ENCODE data around the gene RPS19.

Gene RPS19

DNA sequence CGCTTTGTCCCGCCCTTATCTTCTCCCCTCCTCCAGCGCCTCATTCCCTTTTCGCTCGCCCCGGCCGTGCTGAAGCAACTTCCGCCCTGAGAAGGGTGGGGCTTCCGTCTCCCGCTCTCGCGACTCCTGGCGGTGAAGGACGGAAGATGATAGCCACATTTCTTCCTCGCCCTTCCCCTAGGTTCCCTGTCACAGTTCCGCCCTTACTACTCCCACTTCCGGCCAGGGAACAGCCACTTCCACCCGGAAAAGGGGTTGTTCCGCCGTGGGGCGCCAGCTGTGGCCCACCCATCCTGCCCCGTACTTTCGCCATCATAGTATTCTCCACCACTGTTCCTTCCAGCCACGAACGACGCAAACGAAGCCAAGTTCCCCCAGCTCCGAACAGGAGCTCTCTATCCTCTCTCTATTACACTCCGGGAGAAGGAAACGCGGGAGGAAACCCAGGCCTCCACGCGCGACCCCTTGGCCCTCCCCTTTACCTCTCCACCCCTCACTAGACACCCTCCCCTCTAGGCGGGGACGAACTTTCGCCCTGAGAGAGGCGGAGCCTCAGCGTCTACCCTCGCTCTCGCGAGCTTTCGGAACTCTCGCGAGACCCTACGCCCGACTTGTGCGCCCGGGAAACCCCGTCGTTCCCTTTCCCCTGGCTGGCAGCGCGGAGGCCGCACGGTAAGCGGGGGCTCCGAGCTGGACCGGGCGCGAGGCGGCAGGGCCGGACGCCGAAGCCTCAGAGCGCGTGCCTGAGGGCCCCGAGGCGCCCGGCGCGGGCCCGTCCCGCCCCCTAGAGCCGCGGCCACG lies at the start of gene RPS19:
RPS19 (plus strand) TSS at position 638 of the 801 bp plus-strand sequence. CDS start 520 bp downstream, outside the sequence.
- DNase-seq: peak; percentile 98

DNA sequence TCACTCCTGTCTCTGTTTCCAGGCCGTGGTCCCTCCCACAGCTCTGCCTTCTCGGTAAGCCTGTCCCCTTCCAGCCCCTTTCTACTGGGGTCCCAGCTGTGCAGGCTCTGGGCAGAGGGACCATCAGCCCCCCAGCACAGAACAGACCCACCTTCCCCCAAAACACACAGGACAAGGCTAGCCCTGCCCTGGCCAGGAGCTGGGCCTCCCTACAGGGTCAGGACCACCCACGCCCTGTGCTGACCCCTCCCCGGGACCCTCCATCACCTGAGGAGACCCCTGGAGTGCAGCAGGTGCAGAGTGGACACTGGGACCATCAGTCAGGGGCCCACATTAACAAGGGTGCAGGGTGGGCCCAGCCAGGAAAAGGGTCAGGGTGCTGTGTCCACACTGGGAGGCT lies 49.8 kb upstream of the RPS19 start:
- no peak for DNase-seq

DNA sequence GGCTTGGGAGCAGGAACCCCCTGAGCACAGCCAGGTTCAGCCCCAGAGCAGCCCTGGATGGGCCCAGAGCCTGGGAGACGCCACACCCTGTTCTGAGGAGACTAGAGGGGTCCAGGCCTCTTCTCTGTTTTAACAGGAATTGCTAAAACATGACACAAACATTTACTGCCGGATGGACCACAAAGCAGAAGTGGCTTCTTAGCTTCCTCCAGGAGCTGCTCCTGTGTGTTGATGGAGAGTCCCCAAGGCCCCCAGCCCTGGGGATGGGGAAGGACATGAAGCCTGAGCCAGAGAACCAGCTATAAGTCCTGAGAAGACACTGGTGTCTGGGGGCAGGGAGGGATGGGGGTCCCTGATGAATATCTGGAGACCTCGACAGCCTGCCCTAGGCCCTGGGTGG lies 49.0 kb upstream of the RPS19 start:
- DNase-seq: no peak

DNA sequence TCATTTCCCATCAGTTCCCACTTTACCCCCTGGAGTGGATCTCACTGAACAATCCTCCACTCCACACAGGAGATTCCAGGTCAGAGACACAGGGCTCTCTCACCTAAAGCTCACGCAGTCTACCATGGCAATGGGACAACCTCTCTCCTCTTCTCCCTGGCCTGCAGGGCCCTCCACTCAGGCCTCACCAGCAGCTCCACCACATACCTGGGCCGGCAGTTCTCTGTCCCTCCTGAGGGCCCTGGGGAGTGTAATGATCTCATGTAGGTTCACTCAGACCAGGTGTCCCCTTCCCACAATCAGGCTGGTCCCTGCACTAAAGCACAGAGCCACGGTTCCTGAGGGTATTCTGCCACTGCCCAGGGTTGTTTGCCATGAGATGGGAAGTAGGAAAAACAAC lies 48.1 kb upstream of the RPS19 start:
- DNase-seq: no peak

DNA sequence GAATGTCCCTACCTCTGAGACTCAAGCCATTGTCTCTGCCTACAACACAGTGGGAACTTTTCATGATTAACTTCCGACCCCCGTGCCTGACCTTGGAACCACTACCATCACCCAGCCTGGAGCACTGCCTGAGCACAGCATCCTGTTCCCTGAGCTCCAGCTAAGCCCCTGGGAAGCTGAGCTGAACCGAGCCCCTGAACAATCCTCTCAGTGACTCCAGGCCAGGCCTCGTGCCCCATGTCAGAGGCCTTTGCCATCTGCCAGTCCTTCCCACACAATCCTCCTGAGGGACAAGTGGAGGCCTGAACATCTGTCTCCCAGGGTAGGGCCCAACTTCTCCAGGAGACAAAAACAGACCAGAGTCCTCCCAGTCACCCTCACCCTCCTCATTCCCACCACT lies 46.1 kb upstream of the RPS19 start:
- DNase-seq: no peak

DNA sequence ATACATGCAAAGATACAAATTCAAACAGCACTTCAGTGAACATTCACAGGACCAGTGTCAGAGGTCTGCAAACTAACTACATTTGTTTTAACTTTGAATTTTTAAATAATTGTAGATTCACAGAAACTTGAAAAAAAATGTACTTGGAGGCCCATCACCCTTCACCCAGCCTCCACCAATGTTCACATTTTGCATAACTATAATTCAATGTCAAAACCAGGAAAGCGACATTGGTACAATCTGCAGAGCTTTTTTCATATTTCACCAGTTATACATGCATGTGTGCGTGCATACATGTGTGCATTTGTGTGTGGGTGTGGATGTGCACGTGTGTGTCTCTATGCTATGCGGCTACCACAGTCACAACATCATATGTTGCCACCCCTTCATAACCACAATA lies 44.8 kb upstream of the RPS19 start:
- no peak for DNase-seq

DNA sequence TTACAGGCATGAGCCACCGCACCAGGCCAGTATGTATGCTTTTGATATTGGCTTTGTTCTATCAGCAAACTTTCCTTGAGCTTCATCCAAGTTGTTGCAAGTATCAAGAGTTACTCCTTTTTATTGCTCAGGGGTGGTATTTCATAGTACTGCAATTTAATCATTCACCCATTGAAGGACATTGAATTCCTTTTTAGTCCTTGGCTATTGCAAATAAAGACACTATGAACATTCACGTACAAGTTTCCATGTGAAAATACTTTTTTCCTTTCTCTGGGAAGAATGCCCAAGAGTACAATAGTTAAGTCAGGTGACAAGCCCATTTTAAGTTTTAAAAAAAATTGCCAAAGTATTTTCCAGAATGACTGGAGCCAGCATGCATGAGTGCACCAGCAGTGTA lies 43.3 kb upstream of the RPS19 start:
- no peak for DNase-seq

DNA sequence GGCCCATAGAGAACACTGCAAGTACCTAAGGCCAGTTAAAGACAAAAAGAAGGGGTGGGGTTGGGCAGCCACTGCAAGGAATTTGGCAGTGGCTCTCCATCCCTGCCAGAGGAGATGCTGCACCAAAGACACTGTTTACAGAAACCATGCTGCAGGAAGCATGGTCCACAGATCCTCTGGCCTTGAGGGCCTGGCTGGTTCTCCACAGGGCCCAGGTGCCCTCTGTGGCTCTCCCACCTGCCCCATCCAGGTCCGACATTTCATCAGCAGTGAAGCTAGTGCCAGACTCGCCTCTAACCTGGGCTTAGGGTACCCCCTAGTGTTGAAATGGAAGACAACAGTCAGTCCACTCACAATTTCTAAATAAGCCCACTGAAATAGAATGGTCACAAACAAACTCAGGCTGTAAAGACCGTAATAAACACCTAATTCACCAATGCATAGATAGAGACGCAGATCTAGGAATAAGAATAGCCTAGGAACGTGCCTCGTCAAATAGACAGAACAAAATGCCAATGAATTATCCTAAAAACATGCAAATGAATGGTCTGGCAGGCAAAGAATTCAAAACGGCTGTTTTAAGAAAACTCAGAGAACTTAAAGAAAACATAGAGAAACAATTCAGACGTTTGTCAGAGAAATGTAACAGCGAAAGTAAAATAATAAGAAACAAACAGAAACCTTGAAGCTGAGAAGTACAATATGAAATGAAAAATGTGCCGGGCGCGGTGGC lies 38.9 kb upstream of the RPS19 start:
- DNase-seq: peak; percentile 81

DNA sequence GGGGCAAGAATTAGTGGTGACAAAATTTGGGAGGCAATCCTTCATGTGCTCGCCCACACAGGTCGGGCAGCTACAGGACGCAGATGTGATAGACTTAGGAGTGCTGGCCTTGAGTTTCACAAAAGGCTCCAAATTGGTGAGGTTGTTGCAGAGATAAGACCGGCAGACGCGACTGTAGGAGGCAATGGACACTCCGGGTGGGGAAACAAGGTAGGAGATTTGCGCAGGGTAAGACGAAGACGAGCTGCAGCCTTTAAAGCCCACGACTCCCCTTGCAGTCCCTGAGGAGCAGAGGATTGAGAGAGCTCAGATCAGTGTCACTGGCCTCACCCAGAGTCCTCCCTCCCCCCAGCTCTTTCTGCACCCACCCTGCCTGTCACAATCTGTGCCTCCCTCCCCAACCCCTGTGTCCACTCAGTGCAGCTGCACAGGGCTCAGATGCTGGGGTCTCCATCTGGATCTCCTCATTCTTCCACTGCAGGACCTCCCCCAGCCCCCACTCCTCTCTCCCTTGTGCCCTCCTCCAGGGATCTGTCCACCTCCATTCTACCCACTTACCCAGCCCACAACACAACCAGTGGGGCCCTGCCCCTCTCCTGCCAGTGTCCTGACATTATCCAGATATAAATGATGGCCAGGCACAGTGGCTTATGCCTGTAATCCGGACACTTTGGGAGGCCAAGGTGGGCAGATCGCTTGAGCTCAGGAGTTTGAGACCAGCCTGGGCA lies 21.9 kb upstream of the RPS19 start:
- DNase-seq: no peak

DNA sequence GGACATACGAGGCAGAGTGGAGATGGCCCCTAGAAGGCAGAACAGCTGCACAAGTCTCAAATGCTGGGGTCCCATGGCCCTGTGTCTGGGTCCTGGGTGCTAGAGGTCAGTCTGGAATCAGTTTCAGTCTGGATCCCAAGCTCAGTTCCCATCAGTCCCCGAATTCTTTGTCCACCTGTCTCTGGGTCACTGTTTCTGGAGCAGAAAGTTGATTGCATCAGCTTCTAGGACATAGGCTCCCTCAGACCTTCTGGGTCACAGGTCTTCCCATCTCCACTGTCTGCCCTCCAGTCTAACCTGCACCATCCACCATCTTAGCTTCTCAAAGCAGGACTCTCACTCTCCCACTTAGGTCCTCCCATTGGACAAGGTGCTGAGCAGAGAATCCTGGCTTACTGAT lies 20.8 kb upstream of the RPS19 start:
- no peak for DNase-seq

DNA sequence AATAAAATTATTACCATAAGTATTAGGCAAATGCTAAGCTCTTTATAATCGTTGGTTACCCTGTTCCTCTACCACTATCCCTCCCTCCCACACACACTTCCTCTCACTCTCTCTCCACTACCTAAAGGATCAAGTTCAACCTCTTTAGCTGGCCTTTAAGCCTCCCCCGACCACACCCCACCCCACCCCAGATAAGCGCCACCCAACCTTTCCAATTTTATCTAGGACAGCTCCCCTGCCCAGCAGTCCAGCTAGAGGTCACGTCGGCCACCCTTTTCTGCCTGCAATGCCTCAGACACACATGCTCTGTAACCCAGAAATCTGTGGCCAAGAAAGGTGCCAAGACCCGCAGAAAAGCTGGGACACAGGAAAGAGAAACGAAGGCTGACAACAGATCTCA lies 16.7 kb upstream of the RPS19 start:
- DNase-seq: no peak

DNA sequence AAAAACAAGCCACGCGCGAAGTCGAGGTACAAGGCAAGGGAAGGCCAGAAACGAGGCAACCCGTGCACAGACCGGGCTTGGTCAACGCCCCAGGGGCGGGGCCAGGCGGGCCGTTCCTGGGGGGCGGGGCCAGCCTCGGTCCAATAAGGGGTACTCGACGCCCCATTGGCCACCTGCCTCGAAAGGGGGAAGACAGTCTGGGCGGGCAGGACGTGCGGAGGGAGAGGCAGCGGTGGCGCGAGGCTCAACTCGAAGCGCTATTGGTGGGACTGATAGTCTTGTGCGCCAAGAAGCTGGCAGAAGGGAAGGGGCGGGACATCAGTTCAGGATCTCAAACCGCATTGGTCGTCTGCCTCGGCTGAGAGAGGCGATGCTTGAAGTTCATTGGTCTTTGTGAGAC lies 15.5 kb upstream of the RPS19 start, which contains the start of gene LYPD4:
LYPD4 (minus strand) TSS at position 83 of the 400 bp plus-strand sequence. CDS start 5,398 bp downstream, outside the sequence.
- DNase-seq: no peak

DNA sequence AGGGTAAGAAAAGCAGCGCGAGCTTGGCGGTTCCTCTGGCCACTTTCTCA lies 15.2 kb upstream of the RPS19 start, which contains the start of gene DMRTC2:
DMRTC2 (plus strand) TSS at position 42 of the 50 bp plus-strand sequence. CDS start 2,387 bp downstream, outside the sequence.
- DNase-seq: no peak

DNA sequence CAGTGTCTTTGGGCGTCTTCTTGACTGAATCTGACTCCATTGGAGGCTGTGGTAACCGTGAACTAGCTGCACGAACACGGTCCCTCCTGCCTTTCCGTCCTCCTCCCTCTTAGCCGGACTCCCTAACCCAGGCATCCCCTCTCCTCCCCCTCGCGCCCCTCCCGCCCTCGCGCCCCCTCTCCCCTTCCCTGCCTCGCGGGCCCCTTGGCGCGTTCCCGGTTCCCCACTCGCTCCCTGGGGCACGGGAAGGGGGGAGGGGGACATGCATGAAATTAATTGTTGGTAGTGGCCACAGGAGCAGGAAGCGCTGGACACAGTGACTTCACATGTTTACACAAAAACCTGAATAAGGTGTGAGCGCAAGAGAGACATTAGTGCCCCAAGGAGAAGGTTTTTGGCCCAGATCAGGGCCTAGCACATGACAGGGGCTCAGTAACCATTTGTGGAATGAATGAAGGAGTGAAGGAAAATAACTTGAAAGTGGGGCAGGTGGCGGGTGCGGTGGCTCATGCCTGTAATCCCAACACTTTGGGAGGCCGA lies 14.9 kb upstream of the RPS19 start:
- DNase-seq: no peak

DNA sequence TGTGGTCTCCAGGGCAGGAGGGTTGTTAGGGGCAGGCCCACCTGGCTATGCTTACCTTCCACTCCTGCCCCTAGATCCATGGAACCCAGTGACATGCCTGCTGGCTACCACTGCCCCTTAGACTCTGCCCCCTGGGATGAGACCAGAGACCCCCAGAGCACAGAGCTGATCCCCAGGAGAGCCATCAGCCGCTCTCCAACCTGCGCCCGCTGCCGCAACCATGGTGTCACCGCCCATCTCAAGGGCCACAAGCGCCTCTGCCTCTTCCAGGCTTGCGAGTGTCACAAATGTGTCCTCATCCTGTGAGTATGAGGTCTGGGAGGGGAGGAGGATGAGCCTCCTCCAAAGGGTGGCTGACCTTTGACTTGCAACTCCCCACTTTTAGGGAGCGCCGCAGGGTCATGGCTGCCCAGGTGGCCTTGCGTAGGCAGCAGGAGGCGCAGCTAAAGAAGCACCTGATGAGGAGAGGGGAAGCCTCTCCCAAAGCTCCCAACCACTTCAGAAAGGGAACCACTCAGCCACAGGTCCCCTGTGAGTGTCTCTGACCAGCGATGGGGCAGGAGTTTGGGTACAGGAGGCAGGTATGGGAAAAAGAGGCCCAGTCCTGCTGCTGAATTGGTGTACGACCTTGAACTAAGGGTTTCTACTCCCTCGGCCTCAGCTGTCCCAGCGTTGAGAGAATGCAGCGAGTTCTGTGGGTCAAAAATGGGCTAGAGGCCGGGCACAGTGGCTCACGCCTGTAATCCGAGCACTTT lies 12.5 kb upstream of the RPS19 start:
- no peak for DNase-seq

DNA sequence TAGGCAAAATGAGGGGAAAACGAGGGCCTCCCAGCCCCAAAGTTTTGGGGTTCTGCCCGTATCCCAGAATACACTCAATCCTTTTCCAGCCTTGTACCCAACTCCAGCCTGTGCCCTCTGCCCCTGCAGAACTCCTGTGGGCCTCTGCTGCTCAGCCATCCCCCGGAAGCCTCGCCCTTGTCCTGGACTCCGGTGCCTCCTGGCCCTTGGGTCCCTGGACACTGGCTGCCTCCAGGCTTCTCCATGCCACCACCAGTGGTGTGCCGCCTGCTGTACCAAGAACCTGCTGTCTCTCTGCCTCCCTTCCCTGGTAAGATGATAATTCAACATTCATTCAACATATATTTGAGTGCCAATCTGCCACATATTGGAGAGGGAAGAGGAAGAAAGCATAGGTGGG lies 11.4 kb upstream of the RPS19 start:
- no peak for DNase-seq

DNA sequence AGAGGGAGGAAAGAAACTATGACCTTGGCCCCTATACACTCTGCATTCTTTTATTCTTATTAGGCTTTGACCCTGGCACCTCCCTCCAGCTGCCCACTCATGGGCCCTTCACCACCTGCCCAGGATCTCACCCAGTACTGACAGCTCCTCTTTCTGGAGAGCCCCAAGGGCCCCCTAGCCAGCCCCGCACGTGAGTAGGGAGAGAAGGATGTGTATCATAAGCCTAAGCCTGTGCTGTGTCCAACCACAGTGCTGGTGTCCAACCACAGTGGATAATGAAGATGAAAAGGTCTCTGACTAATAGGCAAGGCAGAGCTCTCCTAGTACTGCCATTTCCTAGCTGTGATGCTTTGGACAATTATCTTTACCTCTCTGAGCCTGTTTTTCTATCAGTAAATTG lies 11.0 kb upstream of the RPS19 start:
- no peak for DNase-seq

DNA sequence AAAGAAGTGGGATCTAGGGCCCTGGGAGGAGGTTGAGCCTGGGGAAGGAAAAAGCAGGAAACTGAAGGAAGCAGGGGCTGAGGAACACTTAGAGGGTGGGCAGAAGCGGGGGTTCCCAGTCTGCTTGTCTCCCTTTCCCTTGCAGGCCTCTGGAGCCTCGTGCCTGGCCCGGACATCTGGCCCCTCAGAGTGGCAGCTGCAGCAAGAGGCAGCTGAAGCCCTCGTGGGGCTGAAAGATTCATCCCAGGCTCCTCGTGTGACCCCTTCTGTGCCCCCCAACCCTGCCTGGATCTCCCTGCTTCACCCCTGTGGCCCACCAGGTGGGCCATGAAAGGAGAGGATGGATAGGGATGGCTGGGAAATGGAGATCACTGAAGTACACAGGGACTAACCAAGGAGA lies 9.7 kb upstream of the RPS19 start:
- DNase-seq: no peak

DNA sequence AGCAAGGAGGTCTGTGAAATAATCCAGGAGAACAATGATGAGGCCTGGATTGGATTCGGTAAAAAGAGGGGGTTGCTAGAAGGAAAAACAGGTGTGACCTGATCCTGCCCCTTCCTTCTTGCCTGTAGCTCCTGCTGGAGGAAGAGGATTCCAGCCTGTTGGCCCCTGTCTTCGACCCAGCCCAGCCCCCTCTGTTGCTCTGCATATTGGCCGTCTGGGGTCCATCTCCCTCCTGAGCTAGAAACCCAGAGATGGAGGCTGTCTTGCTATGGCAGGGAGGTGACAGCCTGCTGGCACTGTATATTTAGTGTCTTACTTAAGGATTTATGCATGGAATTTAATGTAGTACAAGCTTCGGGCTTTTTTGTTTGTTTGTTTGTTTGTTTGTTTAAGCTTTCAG lies 8.6 kb upstream of the RPS19 start:
- DNase-seq: no peak

DNA sequence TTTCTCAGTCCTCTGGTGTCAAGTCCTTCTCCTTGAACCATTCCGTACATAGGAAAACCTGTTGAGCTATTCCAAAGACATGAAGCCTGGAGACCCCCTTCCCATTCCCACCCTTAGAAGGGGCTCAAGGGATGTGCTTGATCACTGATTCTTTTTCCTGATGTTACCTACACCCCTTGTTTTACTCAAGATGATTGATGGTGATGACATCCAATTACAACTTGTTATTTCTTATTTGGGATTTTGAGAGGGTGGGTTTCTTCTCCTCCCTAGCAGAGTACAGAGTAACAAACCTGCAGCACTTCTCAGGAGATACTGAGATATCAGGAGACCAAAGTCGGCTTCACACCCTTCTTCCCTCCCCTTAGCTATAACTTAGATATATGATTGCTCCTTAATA lies 6.7 kb upstream of the RPS19 start:
- no peak for DNase-seq

DNA sequence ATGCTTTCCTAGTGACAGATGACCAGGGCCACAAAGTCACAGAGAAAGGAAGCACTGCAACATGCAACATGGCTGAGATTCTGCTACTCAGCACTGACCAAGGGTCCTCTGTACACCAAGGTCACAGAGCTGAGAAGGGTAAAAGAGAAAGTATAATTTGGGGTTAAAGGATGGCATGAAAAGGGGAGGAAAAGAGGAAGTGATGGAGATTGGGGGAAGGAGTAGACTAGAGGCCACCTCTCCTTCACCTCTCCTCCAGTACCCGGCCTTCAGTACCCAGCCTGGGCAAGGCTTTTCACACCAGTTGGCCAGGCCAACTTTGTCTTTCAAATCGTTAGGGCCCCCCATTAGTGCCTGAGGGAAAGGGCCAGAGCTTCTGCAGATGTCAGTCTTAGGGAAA lies 6.3 kb upstream of the RPS19 start:
- no peak for DNase-seq

DNA sequence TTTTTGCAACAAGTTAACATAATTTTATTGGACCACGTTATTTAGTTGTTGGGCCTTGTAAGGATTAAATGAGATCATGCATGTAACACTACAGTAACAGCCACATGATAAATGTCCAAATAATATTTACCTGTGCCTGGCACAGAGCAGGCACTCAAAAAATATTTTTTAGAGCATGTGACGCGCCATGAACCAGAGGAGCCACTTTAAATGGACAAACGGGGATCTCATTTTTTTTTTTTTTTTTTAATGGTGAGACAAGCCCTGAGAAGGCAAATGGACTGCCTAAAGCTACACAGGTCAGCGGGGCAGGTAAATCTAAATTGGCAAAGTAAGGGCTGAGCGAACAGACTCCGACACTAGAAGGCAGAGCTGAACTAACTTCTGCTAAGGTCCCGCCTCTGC lies 840 bp upstream of the RPS19 start:
- no peak for DNase-seq

DNA sequence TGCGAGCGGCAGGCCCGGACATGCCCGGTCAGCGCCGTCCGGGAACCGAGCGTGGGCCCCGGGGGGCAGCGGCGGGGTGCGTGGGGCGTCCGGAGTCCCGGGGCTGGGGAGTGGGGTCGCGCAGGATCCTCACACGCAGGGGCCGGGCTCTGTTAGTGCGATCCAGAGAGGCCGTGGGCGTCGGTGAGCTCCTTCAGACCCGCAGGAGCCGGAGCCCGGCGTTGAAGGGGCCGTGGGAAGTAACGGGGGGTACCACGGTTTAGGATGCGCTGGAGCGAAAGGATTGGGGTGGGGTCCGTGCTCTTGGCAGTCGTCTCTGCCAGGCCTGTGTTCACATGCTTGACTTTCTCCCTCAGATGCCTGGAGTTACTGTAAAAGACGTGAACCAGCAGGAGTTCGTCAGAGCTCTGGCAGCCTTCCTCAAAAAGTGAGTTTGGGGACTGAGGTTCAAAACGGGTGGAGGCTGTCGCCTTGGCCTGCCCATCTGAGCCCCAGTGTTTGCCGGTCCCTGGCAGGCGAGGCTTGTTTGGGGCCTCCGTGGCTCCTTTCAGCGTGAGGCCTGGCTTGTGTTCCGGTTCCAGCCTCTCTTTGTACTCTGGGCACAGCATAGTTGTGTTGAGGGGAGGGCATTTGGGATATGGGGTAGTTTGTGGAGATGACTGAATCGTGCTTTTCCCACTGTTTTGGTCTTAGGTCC lies 512 bp downstream of the RPS19 start:
- DNase-seq: no peak

Data from NCI-H1436 (cell line).